ENCODE measurements around the gene EPN1.

Gene EPN1

DNA sequence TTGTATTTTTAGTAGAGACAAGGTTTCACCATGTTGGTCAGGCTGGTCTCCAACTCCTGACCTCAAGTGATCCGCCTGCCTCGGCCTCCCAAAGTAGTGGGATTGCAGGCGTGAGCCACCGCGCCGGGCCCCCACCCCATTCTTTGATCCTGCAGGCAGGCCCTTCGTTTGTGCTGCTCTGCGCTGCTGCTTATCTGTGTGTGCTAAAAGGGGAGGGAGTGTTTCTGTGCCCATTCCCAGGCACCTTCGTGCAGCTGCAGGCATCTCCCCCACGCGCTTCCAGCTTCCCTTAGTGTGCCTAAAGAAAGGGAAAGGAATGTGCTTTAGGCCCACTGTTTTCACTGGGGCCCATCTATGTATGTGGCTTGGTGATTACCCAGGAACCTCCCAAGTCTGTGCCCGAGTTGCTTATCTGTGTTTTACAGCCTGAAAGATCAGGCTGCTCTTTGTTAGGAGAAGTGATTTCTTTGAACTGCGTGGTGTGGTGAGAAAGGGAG is 27.2 kb downstream of the EPN1 start:
- Histone ChIP-seq H3K9me3 (ENCODE audit: low read length) (no peaks in the 10 kb centered on the region), H4K20me1 (ENCODE audit: insufficient read depth, low read length) (no peaks in the 10 kb centered on the region), H3K27me3 (ENCODE audit: insufficient read depth, low read length) (no peaks in the 10 kb centered on the region), H3K79me2 (ENCODE audit: insufficient read depth, low read length) (no peaks in the 10 kb centered on the region), H3K4me1 (ENCODE audit: insufficient read depth, low read length, severe bottlenecking) (no peaks in the 10 kb centered on the region), H3F3A (ENCODE audit: insufficient read depth, low read length) (no peaks in the 10 kb centered on the region), H2AFZ (ENCODE audit: low read length) (no peak overlapping the region), H3K4me2 (ENCODE audit: low read length) (no peak overlapping the region), H3K9ac (ENCODE audit: low read length) (no peak overlapping the region), H3K27ac (ENCODE audit: low read depth, low read length, poor library complexity, severe bottlenecking) (no peak overlapping the region), H3K36me3 (ENCODE audit: insufficient read depth, low read length) (peaks cover 41% of the 10 kb centered on the region), H3K4me3 (ENCODE audit: low read depth, low read length, poor library complexity, severe bottlenecking) (no peak overlapping the region), H3K9me2 (ENCODE audit: low read depth, low read length) (no peaks in the 10 kb centered on the region)
- no peak for TF ChIP-seq EZH2 (IDR thresholded peaks at IDR 0.05; ENCODE audit: borderline replicate concordance, low read length)
- TF ChIP-seq CTCF (IDR thresholded peaks at IDR 0.05; ENCODE audit: low read length): no peak

DNA sequence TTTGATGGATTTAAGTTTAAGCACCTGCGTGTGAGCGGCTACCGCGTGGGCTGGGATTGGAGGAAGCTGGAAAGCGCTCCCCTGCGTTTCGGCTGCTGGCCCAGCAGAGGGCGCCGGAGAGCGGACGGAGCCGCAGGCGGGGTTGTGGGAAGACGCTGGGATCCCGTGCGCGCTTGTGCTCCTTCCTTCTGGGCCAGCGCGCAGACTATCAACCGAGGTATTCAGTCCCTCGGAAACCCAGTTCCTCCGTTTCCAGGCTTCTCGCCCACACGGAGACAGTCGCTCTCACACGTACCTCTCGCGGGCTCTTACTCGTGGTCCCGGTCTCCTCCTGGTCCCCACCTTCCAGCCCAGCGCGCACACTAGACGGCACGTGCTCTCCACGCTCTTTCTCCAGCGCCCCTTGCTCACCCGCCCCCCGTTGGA is 28.8 kb downstream of the EPN1 start:
- H3K27ac ChIP-seq (ENCODE audit: low read depth, low read length, poor library complexity, severe bottlenecking): no peak overlapping the region
- H3K4me2 ChIP-seq (ENCODE audit: low read length): no peak overlapping the region
- no peak overlapping the region for H3K9ac ChIP-seq (ENCODE audit: low read length)
- H3K79me2 ChIP-seq (ENCODE audit: insufficient read depth, low read length): no peaks in the 10 kb centered on the region
- H3K4me1 ChIP-seq (ENCODE audit: insufficient read depth, low read length, severe bottlenecking): no peaks in the 10 kb centered on the region
- no peaks in the 10 kb centered on the region for H4K20me1 ChIP-seq (ENCODE audit: insufficient read depth, low read length)
- no peak for TF ChIP-seq EZH2 (IDR thresholded peaks at IDR 0.05; ENCODE audit: borderline replicate concordance, low read length)
- TF ChIP-seq CTCF (IDR thresholded peaks at IDR 0.05; ENCODE audit: low read length): peak; percentile 60; the same call in 1 of the 2 replicates
- no peak overlapping the region for H3K4me3 ChIP-seq (ENCODE audit: low read depth, low read length, poor library complexity, severe bottlenecking)
- no peaks in the 10 kb centered on the region for H3F3A ChIP-seq (ENCODE audit: insufficient read depth, low read length)
- no peaks in the 10 kb centered on the region for H3K27me3 ChIP-seq (ENCODE audit: insufficient read depth, low read length)
- peaks cover 34% of the 10 kb centered on the region for H3K36me3 ChIP-seq (ENCODE audit: insufficient read depth, low read length)
- no peaks in the 10 kb centered on the region for H3K9me2 ChIP-seq (ENCODE audit: low read depth, low read length)
- H2AFZ ChIP-seq (ENCODE audit: low read length): no peak overlapping the region
- no peaks in the 10 kb centered on the region for H3K9me3 ChIP-seq (ENCODE audit: low read length)

- Histone ChIP-seq H3K4me3 (ENCODE audit: low read depth, low read length, poor library complexity, severe bottlenecking) (no peak overlapping the region), H3K79me2 (ENCODE audit: insufficient read depth, low read length) (no peaks in the 10 kb centered on the region), H3F3A (ENCODE audit: insufficient read depth, low read length) (no peaks in the 10 kb centered on the region), H3K36me3 (ENCODE audit: insufficient read depth, low read length) (peaks cover 27% of the 10 kb centered on the region), H4K20me1 (ENCODE audit: insufficient read depth, low read length) (no peaks in the 10 kb centered on the region), H3K4me1 (ENCODE audit: insufficient read depth, low read length, severe bottlenecking) (no peaks in the 10 kb centered on the region), H3K9me2 (ENCODE audit: low read depth, low read length) (no peaks in the 10 kb centered on the region), H3K27me3 (ENCODE audit: insufficient read depth, low read length) (no peaks in the 10 kb centered on the region), H3K4me2 (ENCODE audit: low read length) (no peak overlapping the region), H3K9ac (ENCODE audit: low read length) (no peak overlapping the region), H3K27ac (ENCODE audit: low read depth, low read length, poor library complexity, severe bottlenecking) (no peak overlapping the region), H3K9me3 (ENCODE audit: low read length) (no peaks in the 10 kb centered on the region), H2AFZ (ENCODE audit: low read length) (no peak overlapping the region)
- TF ChIP-seq CTCF (IDR thresholded peaks at IDR 0.05; ENCODE audit: low read length) (peak; percentile 45), EZH2 (IDR thresholded peaks at IDR 0.05; ENCODE audit: borderline replicate concordance, low read length) (no peak)
Measured at GRCh38 chr19:55704494-55705245, 29.6 kb downstream of the EPN1 start.

Data from OCI-LY1 (cell line).